Measurements from ENCODE around the gene ACTN4.

ACTN4 gene

DNA sequence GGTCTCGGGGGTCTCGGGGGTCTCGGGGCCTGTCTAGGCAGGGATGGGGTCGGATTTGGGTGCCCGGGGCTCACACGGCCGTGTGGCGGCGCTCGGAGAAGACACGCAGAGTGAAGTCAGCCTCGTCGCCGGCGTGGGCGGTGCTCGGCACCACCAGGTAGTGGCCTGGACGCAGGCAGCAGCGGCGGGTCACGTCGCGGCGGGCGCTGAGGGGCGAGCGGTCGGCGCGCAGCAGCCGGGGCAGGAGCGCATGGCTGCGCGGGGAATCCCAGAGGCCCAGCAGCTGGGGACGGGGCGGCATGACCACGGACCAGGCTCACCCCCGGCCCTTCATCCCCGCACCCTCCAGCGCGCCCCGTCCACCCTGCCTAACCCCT lies 88.6 kb downstream of the ACTN4 start:
- H3K4me3 ChIP-seq (ENCODE audit: low read length), result peak overlapping the region; percentile 29
- TF ChIP-seq, protein P1, sequence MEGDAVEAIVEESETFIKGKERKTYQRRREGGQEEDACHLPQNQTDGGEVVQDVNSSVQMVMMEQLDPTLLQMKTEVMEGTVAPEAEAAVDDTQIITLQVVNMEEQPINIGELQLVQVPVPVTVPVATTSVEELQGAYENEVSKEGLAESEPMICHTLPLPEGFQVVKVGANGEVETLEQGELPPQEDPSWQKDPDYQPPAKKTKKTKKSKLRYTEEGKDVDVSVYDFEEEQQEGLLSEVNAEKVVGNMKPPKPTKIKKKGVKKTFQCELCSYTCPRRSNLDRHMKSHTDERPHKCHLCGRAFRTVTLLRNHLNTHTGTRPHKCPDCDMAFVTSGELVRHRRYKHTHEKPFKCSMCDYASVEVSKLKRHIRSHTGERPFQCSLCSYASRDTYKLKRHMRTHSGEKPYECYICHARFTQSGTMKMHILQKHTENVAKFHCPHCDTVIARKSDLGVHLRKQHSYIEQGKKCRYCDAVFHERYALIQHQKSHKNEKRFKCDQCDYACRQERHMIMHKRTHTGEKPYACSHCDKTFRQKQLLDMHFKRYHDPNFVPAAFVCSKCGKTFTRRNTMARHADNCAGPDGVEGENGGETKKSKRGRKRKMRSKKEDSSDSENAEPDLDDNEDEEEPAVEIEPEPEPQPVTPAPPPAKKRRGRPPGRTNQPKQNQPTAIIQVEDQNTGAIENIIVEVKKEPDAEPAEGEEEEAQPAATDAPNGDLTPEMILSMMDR (conservative IDR thresholded peaks at IDR 0.05; ENCODE audit: low read depth, low read length), result no peak
- no peak for DNase-seq (ENCODE audit: low read depth)

GRCh38 chr19:38736413-38737280 lies 89.2 kb downstream of the ACTN4 start:
- TF ChIP-seq, protein P1 (conservative IDR thresholded peaks at IDR 0.05; ENCODE audit: low read depth, low read length), result no peak
- H3K4me3 ChIP-seq (ENCODE audit: low read length), result peak overlapping the region; percentile 29
- no peak for DNase-seq (ENCODE audit: low read depth)

GRCh38 chr19:38737281-38737865 lies 89.9 kb downstream of the ACTN4 start:
- no peak overlapping the region for H3K4me3 ChIP-seq (ENCODE audit: low read length)
- TF ChIP-seq, protein P1 (conservative IDR thresholded peaks at IDR 0.05; ENCODE audit: low read depth, low read length), result no peak
- no peak for DNase-seq (ENCODE audit: low read depth)

DNA sequence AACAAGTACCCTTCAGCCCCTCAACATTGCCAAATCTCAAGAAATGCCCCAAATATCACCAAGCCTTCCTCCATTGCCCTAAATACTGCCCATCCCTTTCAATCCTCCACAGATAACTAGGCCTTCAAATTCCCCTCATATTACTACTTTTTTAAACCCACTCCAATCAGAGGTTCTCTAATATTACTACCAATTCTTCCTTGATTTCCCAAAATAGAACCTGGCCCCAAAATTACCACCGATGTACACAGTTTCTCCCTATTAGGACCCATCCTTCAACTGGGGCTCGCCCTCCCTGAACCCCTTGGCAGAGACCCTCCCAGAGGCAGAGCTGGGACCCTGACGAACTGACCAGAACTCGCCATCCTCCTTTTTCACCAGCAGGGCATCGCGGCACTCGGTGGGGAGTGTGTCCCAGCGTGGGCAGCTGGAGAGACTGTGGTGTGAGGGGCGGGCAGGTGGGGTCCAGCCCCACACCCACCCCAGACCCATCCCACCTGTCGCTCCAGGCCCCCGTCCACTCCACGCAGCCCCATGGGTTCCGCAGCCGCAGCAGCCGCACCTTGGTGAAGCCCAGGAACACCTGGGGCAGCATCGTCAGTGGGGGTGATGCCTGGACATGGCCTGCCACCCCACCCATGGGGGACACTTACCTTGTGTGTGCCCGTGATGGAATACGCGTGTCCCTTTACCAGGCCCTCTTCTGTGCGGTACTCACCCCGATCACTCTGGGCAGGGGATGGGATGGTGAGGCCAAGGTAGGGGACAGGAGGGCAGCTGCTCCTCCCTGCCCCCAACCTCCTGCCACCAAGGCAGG lies 90.7 kb downstream of the ACTN4 start:
- TF ChIP-seq, protein P1 (conservative IDR thresholded peaks at IDR 0.05; ENCODE audit: low read depth, low read length), result no peak
- DNase-seq (ENCODE audit: low read depth), result no peak
- H3K4me3 ChIP-seq (ENCODE audit: low read length), result no peak overlapping the region

DNA sequence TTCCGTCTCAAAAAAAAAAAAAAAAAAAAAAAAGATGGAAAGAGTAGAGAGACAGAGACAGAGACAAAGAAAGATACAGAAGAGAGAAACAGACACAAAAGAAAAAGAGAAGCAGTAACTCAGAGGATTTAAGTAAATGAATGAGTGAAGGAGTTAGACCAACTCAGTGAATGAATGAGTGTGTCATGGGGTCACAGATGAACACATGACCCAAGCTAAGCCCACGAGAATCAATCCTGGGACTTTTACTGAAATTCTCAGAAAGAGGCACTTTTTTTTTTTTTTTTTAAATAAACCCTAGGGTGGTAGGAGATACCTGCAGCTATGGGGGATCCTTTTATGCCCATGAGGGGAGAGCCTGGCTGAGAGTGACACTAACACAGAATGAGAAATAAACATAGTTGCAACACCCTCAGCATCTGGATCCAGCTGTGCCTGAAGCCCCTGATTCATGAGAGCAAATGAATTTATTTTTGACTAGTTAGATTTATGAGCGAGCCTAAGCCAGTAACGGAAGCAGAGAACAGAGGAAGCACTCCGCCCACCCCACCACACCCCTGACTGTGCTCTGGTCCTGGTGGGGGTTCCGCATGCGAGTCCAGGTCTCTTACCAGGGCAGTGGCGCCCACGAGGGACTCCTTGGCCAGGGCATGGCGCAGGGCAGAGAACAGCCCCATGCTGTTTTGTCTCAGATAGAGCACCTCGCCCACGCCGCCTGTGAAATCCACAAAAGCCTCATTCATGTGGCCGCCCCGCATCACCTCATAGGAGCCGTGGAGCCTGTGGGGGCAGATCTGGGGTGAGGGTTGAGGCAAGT lies 92.2 kb downstream of the ACTN4 start:
- DNase-seq (ENCODE audit: low read depth), result no peak
- TF ChIP-seq, protein P1 (conservative IDR thresholded peaks at IDR 0.05; ENCODE audit: low read depth, low read length), result no peak
- no peak overlapping the region for H3K4me3 ChIP-seq (ENCODE audit: low read length)

DNA sequence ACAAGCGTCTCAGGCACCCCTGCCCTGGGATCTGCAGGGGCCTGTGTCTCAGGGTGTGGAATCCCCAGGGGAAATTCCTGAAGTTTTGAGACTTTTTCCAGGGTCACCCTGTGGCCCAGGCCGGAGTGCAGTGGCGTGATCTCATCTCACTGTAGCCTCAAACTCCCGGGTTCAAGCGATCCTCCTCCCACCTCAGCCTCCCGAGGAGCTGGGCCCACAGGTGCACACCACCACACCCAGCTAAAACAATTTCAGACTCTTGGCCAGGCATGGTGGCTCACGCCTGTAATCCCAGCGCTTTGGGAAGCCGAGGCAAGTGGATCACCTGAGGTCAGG lies 92.8 kb downstream of the ACTN4 start:
- no peak overlapping the region for H3K4me3 ChIP-seq (ENCODE audit: low read length)
- DNase-seq (ENCODE audit: low read depth), result no peak
- TF ChIP-seq, protein P1 (conservative IDR thresholded peaks at IDR 0.05; ENCODE audit: low read depth, low read length), result no peak
